ENCODE data around the gene RASSF4.

RASSF4 gene

GRCh38 chr10:44951576-44952226 is 7.9 kb upstream of the RASSF4 start:
- DNase-seq = no peak
- in situ Hi-C loops (cut with HindIII; ENCODE audit: low pct_ligation_motif_present, low sequenced_read_pairs) = no loop called here
- no peak for TF ChIP-seq CTCF (IDR thresholded peaks at IDR 0.05; ENCODE audit: low read depth, low read length, missing control alignments)
- H3K36me3 ChIP-seq (replicated peaks) = no peaks in the 10 kb centered on the region
- no peak overlapping the region for H3K4me3 ChIP-seq (ENCODE audit: low read depth, low read length)
- no peaks in the 10 kb centered on the region for H3K27me3 ChIP-seq (replicated peaks)
- no peak overlapping the region for H3K27ac ChIP-seq

- Histone ChIP-seq H3K36me3 (replicated peaks) (no peaks in the 10 kb centered on the region), H3K27ac (no peak overlapping the region), H3K27me3 (replicated peaks) (no peaks in the 10 kb centered on the region), H3K4me3 (ENCODE audit: low read depth, low read length) (no peak overlapping the region)
- in situ Hi-C loops (cut with HindIII; ENCODE audit: low pct_ligation_motif_present, low sequenced_read_pairs) = no loop called here
- TF ChIP-seq CTCF (IDR thresholded peaks at IDR 0.05; ENCODE audit: low read depth, low read length, missing control alignments) = no peak
- DNase-seq = no peak
These were observed 6.8 kb upstream of the RASSF4 start for GRCh38 chr10:44952779-44953231.

- in situ Hi-C loops (cut with HindIII; ENCODE audit: low pct_ligation_motif_present, low sequenced_read_pairs) = no loop called here
- H3K4me3 ChIP-seq (ENCODE audit: low read depth, low read length) = no peak overlapping the region
- TF ChIP-seq CTCF (IDR thresholded peaks at IDR 0.05; ENCODE audit: low read depth, low read length, missing control alignments) = no peak
- H3K27me3 ChIP-seq (replicated peaks) = no peaks in the 10 kb centered on the region
- no peaks in the 10 kb centered on the region for H3K36me3 ChIP-seq (replicated peaks)
- H3K27ac ChIP-seq = no peak overlapping the region
- DNase-seq = no peak
These were observed 5.6 kb upstream of the RASSF4 start for GRCh38 chr10:44954042-44954441.

- Histone ChIP-seq H3K36me3 (replicated peaks) (no peaks in the 10 kb centered on the region), H3K27ac (no peak overlapping the region), H3K4me3 (ENCODE audit: low read depth, low read length) (no peak overlapping the region), H3K27me3 (replicated peaks) (no peaks in the 10 kb centered on the region)
- DNase-seq = no peak
- in situ Hi-C loops (cut with HindIII; ENCODE audit: low pct_ligation_motif_present, low sequenced_read_pairs) = no loop called here
- no peak for TF ChIP-seq CTCF (IDR thresholded peaks at IDR 0.05; ENCODE audit: low read depth, low read length, missing control alignments)
These were observed 4.6 kb upstream of the RASSF4 start for GRCh38 chr10:44954962-44955361.

GRCh38 chr10:44955413-44956070 is 4.1 kb upstream of the RASSF4 start:
- no peak overlapping the region for H3K4me3 ChIP-seq (ENCODE audit: low read depth, low read length)
- H3K27me3 ChIP-seq (replicated peaks) = no peaks in the 10 kb centered on the region
- TF ChIP-seq CTCF (IDR thresholded peaks at IDR 0.05; ENCODE audit: low read depth, low read length, missing control alignments) = no peak
- H3K36me3 ChIP-seq (replicated peaks) = no peaks in the 10 kb centered on the region
- in situ Hi-C loops (cut with HindIII; ENCODE audit: low pct_ligation_motif_present, low sequenced_read_pairs) = no loop called here
- no peak for DNase-seq
- H3K27ac ChIP-seq = no peak overlapping the region
